T follicular helper cell (primary cell): ENCODE measurements around the gene ATXN7L3.
A peak's percentile ranks its signal among the peaks of the same experiment; 100 is the strongest.
"Not testable (repeated sequence)": the region's sequence is repeated elsewhere in the genome, so short reads cannot be mapped to it uniquely, and the experiment has no call there.

Experiments
- DNase-seq: peaks from one replicate; pipeline ENCODE4 v3.0.0-alpha.2; 2020; ENCODE audit warnings: low read depth

ATXN7L3 gene

DNA sequence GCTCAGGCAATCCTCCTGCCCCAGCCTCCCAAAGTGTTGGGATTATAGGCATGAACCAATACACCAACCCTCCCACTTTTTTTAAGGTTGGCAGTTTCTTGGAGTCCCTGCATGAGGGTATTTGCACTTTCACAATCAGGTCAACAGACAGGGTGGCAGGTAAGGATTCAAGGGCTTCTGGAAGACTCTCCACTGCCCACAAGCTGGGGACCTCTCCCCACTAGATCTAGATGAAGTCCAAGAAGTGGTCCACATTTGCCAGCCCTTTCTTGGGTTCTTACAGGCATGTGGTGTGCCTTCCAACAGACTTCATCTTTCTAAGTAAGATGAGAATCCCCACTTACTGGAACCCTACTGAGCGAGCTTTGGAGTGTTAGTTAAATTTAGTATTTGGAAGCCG, 25.3 kb downstream of the ATXN7L3 start:
- DNase-seq: no peak

DNA sequence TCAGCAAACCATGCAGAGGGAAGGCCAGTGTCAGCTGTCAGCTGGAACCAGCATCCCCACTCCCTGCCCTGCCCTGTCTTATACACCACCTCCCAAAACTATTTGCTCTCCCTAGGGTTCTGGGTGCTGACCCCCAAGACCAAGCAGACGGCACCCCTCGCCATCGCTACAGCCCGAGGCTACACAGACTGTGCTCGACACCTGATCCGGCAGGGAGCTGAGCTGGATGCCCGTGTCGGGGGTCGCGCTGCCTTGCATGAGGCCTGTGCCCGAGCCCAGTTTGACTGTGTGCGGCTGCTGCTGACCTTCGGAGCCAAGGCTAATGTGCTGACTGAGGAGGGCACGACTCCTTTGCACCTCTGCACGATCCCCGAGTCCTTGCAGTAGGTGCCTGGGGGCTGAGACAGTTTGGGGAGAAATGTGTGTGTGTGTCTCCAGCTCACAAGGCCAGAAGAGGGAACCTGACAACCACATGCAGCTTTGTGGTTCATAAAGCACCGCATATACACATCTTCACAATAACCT, 27.7 kb downstream of the ATXN7L3 start:
- DNase-seq: no peak

DNA sequence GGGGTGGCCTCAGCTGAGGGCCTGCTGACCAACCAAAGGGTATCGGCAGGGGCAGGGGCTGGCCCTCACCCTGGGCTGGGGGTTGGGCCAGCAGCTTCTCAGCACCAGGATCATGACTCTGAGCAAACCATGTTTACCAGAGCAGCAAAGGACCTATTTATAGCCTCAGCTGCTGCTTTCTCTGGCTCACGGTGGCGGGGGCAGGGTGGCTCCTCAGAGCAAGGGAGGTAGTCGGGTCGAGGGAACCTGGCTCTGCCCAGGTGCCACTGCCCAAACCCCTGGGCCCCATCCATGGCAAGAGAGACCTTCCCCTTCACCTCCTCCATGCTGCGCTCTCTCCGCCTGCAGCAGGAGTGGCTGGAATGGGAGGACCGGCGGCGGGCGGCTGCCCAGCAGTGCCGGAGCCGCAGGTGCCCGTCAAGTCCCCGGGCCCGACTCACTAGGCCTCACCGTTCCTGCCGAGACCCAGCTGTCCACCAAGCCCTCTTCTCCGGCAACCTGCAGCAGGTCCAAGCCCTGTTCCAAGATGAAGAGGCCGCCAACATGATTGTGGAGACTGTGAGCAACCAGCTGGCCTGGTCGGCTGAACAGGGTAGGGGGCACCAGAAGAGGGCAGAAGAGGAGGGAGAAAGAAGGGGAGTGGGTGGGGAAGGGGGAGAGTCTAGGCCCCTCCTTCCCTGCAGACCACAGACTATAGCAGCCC, 29.0 kb downstream of the ATXN7L3 start, which contains the start of gene ASB16:
ASB16 (plus strand) TSS at position 206 of the 703 bp plus-strand sequence; CDS start at position 292, 86 bp downstream.
- no peak for DNase-seq

DNA sequence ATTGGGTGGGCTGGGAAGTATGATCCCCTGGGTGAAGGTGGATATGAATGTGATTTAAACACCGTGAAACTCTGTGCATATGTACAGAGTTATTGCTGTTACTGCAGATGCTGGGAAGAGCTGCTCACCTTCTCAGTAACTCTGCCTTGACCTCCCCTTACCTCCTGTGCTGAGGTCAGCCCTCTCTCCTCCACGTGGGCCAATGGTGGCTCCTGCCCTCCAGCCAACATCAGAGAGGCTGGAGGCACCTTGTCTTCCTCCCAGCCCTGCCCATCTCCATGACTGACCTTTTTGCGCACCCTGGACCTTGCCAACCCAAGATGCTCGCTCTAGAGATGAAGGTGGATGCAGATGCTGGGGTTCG, 29.6 kb downstream of the ATXN7L3 start:
- DNase-seq: no peak

DNA sequence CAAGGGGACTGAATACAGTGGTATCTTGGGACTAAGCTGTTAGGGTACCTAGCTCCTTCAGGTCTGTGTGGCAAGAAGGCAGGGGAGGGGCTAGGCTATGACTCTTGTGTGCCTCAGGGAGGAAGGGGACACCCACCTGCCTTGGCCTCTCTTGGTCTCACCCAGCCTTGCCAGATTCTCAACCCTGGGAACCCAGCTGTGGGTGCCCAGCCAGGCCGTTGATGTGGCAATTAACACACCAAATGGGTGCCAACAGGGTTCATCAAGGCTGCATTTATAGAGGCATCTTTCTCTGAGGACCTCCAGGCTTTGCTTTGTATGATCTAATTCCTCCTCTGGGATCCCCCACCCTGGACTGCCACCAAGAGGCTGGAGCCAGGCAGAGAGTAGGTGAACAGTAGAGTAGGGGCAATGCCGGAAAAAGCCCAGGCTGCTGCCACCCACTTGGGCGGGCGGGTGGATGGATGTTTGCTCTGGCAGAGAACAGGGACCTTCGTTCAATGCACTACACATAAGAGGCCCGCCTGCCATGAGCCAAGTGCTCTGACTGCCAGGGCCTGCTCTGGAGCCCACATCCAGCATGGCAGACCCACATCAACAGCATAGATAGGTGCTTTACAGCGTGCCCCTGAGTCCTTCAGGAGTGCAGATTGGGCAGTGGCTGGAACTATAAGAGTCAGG, 32.4 kb downstream of the ATXN7L3 start:
- DNase-seq: no peak

DNA sequence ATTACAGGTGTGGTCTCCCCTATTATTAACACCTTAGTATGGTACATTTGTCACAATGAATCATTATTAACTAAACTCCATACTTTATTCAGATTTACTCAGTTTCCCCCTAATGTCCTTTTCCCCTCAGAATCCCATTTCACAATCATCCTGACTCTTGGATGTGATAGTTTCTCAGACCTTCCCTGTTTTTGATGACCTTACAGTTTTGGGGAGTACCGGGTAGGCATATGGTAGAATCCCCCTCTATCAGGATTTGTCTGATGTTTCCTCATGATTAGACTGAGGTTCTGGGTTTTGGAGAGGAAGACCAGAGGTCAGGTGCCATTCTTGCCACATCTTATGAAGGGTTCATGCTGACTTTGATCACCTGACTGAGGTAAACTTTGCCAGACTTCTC, 35.2 kb downstream of the ATXN7L3 start:
- no peak for DNase-seq

DNA sequence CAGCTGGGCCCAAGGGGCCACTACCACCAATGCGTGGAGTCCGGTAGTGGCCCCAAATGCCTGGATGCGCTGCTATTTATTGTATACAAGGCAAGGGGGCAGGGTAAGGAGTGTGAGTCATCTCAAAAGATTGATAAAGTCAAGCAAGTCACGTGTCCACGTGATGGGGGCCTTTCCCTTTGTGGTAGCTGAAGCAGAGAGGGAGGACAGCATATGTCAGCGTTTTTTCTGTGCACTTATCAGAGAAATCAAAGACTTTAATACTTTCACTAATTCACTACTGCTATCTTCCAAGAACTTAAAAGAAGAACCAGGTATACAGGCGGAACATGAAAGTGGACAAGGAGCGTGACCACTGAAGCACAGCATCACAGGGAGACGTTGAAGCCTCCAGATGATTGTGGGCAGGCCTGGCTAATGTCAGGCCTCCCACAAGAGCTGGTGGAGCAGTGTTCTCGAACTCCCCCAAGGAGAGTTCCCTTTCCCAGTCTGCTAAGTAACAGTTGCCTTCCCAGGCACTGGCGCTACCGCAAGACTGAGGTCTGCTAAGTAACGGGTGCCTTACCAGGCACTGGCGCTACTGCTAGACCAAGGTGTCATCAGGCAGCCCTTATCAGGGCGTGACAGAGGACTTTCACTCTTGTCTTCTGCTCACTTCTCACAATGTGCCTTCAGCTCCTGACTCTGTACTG, 40.0 kb downstream of the ATXN7L3 start:
- peak; percentile 20 for DNase-seq

DNA sequence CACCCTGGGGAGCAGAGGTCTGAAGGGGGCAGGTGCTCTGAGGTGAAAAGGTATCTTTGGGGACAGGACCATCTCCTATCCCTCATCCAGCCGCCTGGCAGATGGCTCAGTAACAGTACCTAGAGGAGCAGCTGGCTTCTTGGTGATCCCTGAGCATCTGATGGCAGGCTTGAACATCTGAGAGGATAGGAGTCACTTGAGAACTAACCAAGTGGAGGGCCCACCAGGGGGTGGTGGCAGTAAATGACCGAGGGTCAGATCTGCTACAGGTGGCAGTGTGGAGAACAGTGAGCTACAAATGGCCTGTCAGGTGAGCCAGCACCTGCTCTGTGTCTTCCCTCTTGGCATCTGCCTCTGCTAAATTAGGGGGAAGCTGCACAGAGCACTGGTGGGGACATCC, 44.2 kb downstream of the ATXN7L3 start:
- DNase-seq: no peak

DNA sequence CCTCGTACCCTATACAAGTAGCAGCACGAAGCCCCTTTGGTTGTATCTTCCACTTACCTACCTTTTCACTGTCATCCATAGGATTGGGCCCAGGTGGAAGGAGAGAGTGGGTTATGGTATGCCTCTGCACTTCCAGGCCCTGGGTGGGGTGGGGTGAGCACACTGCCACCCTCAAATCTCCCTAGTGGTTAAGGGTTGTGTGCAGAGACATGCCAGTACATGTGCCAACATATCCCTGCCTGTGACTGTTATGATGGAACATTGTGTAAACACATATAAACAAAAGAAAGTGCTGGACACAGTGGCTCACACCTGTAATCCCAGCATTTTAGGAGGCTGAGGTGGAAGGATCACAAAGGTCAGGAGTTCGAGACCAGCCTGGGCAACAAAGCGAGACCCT, 46.8 kb downstream of the ATXN7L3 start:
- DNase-seq: no peak

DNA sequence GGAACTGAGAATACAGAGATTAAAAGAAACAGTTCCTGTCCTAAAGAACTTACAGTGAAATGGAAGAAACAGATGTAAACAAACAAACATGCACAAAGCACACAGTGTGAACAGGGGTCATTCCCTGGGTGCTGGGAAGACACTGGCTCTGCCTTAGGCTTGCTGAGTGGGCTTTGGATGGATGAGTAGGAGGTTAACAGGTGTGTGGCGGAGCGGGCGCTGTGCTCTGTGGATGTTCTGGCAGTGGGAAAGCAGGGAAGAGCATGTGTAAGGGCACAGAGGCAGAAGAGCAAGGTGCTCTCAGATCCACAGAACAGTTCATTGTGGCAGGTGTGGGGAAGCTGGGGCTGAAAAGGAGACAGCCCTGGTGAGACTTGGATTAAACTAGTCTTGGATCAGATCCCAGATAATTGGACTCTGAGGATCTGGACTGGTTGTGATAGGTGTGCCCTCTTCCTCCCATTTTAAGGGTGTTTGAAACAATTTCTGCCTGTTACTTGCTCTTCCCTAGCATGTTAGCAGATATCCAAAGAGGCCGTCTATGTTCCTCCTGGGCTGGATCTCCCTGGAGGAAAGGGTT, 49.8 kb downstream of the ATXN7L3 start:
- DNase-seq: no peak

DNA sequence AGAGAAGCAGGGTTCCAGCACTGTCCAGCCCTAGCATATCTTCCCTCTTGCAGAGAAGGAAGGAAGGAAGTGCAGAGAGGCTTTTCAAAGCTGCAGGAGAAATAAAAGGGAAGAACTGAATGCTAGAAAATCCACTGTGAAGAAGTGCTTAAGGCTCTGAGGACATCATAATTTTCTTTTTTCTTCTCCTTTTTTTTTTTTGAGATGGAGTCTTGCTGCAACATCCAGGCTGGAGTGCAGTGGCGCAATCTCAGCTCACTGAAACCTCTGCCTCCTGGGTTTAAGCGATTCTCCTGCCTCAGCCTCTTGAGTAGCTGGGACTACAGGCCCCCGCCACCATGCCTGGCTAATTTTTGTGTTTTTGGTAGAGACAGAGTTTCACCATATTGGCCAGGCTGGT, 50.6 kb downstream of the ATXN7L3 start:
- DNase-seq: not testable (repeated sequence)

DNA sequence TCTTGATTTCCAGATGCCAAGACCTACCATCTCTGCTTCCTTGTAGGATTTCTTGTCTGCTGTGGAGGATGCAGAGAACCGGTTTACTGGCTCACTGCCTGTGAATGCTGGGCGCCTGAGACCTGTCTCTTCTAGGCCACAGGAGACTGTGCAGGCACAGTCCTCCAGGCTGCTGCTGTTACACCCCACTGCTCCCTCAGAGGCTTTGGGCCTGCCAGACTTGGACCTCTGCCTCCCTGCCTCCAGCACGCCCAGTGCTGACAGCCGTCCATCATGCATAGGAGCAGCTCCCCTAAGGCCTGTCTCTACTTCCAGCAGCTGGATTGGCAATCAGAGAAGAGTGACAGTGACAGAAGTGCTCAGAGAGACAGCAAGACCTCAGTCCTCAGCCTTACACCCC, 51.9 kb downstream of the ATXN7L3 start:
- no peak for DNase-seq

DNA sequence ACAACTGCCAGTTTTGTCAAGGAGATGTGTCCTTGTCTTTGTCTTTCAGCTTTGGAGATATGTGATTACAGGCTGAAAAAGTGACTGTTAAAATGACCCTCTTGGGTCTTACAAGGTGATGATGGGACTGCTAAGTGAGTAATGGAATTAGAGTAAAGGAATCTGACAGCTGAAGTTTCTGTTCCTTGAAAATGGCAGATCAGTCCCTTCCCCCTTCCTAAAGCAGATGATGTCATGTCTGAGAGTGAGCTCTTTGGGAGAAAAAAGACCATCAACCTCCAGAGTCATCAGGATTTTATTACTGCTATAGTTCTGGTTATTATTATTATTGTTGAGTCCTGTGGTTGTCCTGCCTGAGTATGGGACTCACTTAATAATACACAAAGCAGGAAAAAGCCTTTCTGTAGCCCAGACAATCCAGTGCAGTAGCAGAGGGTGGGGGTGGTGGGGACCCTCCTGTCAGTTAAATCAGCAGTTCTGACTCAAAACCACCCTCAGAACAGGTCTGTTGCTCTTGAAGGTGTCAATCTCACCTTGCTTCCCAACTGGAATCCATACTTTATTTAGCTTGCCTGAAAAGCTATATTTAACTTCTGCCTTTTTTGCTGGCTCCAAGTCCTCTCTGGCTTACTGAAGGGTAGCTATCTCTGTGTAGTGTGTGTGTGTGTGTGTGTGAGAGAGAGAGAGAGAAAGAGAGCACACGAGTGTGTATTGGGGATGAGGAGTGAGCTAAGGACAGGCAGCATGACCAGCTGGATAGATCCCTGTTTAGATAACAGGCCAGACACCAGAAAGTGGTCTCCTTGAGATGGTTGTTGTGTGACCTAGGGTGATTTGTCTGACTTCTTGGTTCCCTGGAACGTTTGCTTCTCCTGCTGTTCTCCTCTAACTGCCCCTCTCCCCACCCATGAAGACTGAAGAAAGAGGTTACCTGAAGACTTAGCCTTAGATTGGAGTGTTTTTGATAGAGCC, 53.0 kb downstream of the ATXN7L3 start:
- DNase-seq: no peak

DNA sequence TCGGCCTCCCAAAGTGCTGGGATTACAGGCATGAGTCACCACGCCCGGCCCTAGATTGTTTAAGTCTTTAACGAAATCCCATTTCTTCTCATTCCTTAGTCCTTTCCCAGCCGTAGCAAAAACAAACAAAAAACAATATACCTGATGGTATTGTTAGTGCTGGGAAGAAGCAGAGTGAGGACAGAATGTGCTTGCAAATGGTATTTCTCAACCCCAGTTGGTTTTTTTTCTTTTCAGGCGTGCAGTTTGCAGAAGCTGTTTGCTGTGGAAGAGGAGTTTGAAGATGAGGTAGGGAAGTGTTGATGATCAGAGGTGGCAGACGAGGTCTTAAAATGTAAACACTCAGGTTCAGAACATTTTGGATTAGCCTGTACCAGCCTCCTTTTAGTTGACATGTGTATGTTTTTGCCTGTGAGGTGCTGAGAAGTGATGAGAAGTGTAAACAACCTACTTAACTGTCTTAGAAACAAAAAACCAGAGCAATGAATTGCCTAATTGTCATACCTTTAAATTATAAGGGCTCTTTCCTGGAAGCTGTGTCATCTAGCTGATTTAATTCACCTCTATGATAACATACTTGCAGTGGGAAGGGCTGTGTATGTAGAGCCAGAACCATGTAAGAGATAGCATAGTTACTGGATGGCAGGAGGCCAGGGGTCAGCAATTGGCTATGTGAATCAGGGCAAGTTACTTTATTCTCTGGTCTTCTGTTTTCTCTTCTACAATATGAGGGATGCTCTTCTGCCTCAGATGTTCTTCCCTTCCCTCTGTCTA, 54.5 kb downstream of the ATXN7L3 start:
- DNase-seq: no peak

DNA sequence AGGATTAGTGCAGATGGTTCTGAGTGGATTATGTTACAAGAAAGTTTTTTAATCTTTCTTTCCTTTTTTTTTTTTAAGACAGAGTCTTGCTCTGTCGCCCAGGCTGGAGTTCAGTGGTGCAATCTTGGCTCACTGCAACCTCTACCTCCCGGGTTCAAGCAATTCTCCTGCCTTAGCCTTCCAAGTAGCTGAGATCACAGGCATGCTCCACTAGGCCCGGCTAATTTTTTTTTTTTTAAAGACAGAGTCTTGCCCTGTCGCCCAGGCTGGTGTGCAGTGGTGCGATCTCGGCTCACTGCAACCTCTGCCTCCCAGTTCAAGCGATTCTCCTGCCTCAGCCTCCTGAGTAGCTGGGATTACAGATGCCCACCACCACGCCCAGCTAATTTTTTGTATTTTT, 55.8 kb downstream of the ATXN7L3 start:
- not testable (repeated sequence) for DNase-seq
